DOHH2 (cell line): ENCODE data around the gene IL6.

Experiments used
- CTCF ChIP-seq: fragments of 200-600 bp; sonication (generic); IDR thresholded peaks from one replicate; pipeline ENCODE4 v1.5.1; 2014; ENCODE audit warnings: antibody characterized with exemption, mild to moderate bottlenecking, low read depth, low read length; ENCODE audit not compliant: poor library complexity, severe bottlenecking
- EZH2phosphoT487 ChIP-seq: fragments of 200-600 bp; sonication (generic); IDR thresholded peaks from 2 replicates; pipeline ENCODE4 v1.6.1; 2017; ENCODE audit warnings: borderline replicate concordance, mild to moderate bottlenecking, antibody characterized with exemption, low read length, moderate library complexity, mixed read lengths

- no peak for TF ChIP-seq CTCF
- TF ChIP-seq EZH2phosphoT487: no peak
Observed at GRCh38 chr7:22702516-22702915, 24.5 kb upstream of the IL6 start.
